Activated naive CD4-positive, alpha-beta T cell treated with Interleukin-2 at 50 U/mL for 16 hours (primary cell): ENCODE data around the gene HMGN1.

Experiments used
- DNase-seq: peaks from one replicate; pipeline ENCODE4 v3.0.0-alpha.2; 2020

Gene HMGN1

DNA sequence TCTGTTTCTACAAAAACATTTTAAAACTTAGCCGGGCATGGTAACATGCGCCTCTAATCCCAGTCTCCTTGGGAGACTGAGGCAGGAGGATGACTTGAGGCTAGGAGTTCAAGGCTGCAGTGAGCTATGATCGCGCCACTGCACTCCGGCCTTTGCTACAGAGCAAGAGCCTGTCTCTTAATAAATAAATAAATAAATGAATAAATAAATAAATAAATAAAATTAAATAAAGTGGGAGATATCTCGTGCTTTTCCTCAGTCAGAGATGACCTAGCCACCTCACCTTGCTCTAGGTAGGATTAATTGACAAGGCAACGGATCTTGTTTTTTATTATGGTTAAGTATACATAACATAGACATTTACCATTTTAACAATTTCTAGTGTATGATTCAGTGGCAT is 21.2 kb downstream of the HMGN1 start:
- DNase-seq = no peak

DNA sequence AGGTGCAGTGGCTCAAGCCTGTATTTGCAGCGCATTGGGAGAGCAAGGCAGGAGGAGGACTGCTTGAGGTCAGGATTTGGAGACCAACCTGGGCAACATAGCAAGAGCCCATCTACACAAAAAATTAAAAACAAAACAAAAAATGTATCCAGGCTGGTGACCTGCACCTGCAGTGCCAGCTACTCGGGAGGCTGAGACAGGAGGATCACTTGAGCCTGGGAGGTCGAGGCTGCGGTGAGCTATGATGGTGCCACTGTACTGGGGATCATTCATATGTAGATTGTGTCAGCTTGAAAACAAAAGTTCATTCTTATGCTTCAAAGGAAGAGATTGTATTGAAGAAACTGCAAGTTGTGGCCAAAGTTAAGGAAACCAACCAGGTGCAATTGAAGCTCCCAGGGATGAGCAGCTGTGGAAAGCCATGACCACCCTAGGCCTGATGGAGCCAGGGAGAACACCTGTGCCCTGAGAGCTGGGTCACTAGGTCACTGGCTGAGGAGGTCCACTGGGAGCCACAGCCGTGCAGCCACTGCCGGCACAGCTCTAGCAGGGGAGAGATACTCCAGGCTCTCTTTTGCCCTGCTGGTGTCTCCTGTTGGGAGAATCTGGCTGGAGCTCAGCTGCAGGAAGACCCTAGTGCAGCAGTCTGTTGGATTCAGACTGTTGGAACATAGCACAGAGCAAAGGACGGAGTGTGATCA is 22.1 kb downstream of the HMGN1 start:
- DNase-seq = no peak

DNA sequence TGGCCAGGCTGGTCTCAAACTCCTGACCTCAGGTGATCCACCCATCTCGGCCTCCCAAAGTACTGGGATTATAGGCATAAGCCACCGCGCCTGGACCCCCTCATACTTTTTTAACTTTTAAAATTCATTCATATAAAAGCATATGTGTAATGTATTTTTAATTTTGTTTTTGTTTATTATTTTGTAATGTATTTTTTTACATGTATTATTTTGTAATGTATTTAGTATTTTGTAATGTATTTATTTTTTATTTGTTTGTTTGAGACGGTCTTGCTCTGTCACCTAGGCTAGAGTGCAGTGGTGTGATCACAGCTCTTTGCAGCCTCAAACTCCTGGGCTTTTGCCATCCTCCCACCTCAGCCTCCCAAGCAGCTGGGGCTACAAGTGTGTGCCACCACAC is 23.4 kb downstream of the HMGN1 start:
- DNase-seq = no peak

DNA sequence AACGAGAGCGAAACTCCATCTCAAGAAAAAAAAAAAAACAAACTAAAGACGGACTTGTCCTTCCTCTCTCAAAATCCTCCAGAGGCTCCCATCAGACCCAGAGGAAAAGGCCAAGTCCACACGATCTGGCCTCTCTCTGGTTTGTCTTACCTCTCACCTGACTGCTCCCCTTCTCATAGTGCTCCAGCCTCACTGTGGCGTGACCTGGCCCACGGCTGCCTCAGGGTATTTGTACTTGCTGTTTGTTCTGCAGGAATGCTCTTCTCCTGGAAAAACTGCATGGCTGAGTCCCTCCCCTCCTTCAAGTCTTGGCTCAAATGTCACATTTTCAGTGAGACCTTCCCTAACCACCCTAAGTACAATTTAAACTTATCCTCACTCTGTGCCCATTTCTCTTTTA is 27.5 kb downstream of the HMGN1 start:
- DNase-seq = no peak

GRCh38 chr21:39319814-39320332 is 29.0 kb downstream of the HMGN1 start:
- DNase-seq = no peak

DNA sequence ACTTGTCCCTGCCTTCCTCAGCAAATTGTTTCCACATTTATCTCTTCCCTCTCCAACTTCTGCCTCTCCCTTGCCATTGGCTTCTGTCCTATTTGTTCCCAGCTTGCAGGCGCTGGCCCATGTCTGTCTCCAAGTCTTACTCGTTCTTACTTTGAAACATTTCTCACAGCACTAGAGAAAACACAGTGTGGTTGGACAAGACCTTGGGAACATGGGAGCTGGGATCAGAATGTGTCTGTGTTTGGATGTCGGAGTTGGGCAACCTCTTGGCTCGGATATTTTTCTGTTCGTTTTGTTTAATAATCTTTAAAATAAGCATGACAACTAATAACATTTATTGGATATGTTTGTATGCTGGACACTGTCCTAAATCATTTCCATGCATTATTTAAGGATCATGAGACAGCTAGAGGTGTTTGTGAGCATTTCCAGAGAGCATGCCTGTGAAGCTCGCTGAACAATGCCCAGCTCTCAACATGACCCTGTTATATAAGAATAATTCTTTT is 29.6 kb downstream of the HMGN1 start:
- no peak for DNase-seq

DNA sequence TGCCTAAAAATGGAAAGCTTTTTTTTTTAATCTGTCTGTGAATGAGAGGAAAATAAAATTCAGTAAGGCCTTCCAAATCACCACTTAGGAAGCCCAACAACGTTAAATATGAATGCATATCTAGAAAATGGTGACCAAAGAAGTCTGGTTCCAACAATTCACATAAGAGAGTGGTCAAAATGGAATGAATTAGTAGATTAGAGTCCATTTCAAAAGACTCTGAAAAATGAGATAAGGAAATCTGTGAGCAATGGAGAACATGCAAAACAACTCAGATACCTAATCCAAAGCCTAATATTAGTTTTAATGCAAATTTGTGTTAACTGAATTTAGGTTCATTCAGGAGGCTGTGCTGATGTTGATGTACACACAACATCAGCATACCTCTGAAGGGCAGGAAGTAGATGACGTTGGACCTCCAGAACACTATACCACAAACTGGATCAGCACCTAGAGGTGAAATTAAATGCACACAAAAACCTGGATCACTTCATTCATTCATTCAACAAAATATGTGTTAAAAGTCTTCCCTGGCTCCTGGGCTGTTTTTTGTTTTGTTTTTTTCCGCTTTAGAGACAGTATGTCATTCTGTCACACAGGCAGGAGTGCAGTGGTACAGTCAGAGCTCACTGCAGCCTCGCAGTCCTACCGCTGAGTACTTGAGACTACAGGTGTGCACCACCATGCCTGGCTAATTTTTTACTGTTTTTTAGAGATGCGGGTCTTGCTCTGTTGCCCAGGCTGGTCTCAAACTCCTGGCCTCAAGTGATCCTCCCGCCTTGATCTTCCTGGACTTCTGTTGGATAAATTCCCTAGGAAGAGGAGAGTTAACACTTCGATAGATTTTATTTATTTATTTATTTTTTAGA is 30.6 kb downstream of the HMGN1 start:
- DNase-seq = no peak

DNA sequence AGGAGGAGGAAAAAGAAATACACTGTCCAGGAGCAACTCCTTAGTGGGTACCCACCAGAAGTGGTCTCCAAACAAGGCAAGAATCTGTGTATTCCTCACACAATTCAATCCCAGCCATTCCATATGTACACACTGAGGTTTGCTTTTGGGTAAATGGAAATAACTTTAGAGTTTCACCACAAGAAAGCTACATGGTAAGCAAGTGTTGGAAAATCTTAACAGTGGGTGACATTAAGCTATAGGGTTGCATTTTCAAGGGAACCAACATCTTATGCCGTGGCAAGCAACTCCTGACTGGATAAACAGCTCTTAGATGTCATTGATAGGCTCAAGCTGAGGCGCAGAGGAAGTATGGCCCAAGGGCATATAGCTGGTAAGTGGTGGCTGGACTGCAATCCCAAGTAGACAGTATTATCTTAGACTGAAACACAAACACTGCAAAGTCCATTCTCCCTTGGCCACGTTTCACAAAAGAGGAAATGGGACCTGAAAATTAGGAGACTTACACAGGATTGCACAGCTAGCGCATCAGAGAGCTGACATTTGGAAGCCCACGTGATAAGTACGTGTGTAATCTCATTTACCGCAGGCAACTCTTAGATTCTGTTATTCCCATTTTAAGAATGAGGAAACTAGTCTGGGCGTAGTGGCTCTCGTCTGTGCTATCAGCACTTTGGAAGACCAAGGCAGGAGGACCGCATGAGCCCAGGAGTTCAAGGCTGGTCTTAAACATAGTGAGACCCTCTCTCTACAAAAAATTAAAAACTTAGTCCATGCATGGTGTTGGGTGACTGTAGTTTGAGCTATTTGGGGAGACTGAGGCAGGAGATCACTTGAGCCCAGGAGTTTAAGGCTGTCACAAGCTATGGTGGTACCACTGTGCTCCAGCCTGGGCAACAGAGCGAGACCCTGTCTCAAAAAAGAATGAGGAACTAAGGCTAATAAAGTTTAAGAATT is 31.5 kb downstream of the HMGN1 start:
- DNase-seq = no peak

GRCh38 chr21:39316729-39317128 is 32.2 kb downstream of the HMGN1 start:
- DNase-seq = no peak

GRCh38 chr21:39315603-39316445 is 33.1 kb downstream of the HMGN1 start:
- DNase-seq = no peak

- peak; percentile 45 for DNase-seq
Observed at GRCh38 chr21:39314143-39315027, 34.5 kb downstream of the HMGN1 start.

- peak; percentile 81 for DNase-seq
Observed at GRCh38 chr21:39313571-39314142, 35.2 kb downstream of the HMGN1 start, which contains the start of gene BRWD1. TSS of gene BRWD1 (minus strand) at chr21:39313632. CDS start at chr21:39313491, 141 bp downstream.

DNA sequence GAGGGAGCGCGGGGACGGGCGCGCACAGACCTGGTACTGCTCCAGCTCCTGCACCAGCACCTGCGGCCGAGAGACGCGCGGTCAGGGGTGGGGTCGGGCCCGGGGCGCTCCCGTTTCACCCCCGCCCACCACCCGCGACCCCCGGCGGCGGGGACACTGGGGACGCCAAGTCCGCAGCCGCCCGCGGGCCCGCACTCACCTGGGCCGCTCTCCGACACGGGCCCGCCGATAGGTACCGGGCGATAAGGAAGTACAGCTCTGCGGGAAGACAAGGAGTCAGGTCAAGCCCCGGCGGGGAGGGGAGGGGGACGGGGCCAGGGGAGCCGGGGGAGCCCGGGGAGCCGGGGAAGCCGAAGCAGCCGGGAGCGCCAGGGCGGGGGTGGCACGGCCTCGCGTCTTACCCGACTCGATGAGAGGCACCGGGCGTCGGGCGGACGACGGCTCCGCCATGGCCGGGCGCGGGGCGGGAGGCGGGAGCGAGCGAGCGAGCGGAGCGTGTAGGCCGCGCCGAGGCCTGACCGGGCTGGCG is 35.8 kb downstream of the HMGN1 start:
- DNase-seq = no peak

DNA sequence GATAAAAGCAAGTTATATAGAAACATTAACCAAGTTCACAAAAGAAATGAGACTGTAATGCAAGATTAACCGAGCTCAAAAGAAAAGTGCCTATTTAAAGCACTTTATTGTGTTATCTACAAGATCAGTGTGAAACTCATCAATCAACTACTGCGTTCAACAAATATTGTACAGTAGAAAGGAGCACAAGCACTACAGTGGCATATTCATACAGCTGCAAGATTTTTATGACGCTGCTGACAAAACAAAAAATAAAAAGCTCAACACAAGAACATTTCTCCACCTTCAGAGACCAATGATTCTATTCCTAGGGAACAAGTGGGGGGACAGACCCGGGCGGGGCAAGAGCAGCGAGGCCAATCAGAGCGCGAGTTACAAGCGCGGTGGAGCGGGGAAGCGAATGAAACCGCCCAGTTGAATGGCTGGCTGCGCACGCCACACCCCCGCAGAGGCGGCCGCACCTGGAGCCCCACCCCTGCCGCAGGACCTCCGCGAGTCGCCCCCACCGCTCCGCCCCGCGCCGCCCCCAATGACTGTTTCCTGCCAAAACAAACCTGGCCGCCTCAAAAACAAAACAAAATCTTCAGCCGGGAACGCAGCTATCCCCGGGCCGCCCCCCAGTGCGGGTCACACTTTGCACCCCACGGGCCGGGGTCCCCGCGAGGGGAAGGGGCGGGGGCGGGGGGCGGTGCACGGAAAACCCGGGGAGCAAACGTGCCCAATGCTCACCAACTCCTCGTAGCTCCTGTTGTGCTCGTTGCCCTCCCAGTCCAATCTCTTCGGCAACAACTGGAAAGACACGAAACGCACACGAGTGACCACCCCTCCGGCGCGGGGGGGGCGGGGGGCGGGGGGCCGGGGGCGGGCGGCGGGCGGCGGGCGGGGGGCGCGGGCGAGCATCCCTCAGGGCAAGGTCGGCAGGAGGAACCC is 36.5 kb downstream of the HMGN1 start:
- DNase-seq = peak; percentile 96

DNA sequence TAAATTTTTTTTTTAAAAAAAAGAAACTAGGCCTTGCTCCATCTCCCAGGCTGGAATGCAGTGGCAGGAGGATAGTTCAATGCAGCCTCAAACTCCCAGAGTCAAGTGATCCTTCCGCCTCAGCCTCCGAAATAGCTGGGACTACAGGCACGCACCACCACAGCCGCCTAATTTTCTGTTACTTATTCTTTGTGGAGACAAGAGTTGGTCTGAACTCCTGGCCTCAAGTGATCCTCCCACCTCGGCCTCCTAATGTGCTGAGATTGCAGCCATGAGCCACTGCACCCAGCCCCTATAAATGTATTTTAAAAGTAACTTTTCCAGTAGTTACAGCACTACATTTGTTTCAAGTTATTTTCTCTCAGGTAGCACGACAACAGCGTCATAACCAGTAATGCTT is 37.7 kb downstream of the HMGN1 start:
- DNase-seq = no peak

GRCh38 chr21:39307466-39307865 is 41.4 kb downstream of the HMGN1 start:
- DNase-seq = no peak

DNA sequence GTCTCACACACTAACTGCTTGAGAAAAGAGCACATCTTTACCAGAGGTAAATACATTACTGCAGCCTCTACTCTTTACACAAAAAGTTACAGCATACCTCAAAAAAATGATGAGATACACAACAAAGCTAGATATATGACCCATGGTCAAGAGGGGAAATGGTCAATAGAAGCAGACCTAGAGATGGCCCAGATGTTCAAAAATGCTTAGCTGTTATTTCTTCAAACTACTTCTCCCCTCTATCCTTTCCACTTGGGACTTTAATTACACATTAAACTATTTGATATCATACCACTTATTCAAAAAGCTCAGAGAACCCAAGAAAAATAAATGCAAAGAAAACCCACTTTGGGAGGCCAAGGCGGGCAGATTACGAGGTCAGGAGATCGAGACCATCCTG is 48.3 kb downstream of the HMGN1 start:
- DNase-seq = no peak

DNA sequence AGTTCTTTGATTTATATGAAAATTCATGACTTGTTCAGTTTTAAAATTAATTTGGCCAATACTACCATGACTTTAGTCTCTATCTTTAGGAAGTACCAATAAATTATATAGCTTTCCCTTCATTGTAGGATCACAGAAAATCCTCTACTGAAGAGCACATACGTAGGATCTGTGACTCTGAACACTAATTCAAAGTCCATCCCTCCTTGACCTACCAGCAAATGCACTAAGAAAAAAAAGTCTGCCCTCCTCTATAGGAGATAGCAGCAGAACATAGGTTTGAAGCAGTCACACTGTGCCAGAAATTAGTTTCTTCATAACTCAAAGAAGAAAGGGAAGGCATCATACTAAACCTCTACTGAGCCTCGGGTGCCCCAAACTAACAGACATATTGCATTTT is 52.0 kb downstream of the HMGN1 start:
- no peak for DNase-seq
